Cardiac muscle cell (in vitro differentiated cells and primary cell): ENCODE measurements around the gene LIPT2. TPM values are rescaled to one million over a fixed set of nuclear protein-coding genes. Genes with fewer than 3 reads are reported as not detected.
A peak's percentile ranks its signal among the peaks of the same experiment; 100 is the strongest.

Experiments used
- DNase-seq, 2 donors: peaks; one replicate each; pipeline versions ENCODE4 v3.0.0 to v3.0.0-alpha.2; 2010 to 2017; ENCODE audit warnings: low read depth in 1 of 2, low spot score in 1 of 2
- H3K27ac ChIP-seq: fragments of 200-600 bp; sonication (generic); 2 replicates; pipeline ENCODE4 v1.5.1; 2016
- H3K27me3 ChIP-seq: fragments of 200-600 bp; sonication (generic); 2 replicates; pipeline ENCODE4 v1.6.0; 2016; ENCODE audit warnings: control low read depth
- H3K36me3 ChIP-seq: fragments of 200-600 bp; sonication (generic); 2 replicates; pipeline ENCODE4 v1.5.1; 2016; ENCODE audit warnings: control low read depth
- H3K4me1 ChIP-seq: fragments of 200-600 bp; sonication (generic); 2 replicates; pipeline ENCODE4 v1.8.1; 2017; ENCODE audit warnings: low read depth, mild to moderate bottlenecking, mixed run types
- H3K4me3 ChIP-seq: fragments of 200-600 bp; sonication (generic); 2 replicates; pipeline ENCODE4 v1.5.1; 2016; ENCODE audit warnings: mild to moderate bottlenecking
- H3K9me3 ChIP-seq: fragments of 200-600 bp; sonication (generic); 2 replicates; pipeline ENCODE4 v1.5.1; 2017; ENCODE audit warnings: low read depth, mild to moderate bottlenecking, control low read depth
- polyA plus RNA-seq: library from polyadenylated mRNA; unstranded; fragments of >200 nt; fragmentation: Nextera tagmentation; extraction: Ambion mirVana; gene quantifications from 2 replicates; pipeline ENCODE4 v1.2.1, GENCODE V29; 2016
- total RNA-seq: library from RNA; depleted of rRNA; stranded (reverse); fragments of >200 nt; gene quantifications from 2 replicates; pipeline ENCODE4 v1.2.3, GENCODE V29; 2016
- TF ChIP-seq, protein P1 (sequence below): IDR thresholded peaks from 2 replicates; pipeline ENCODE4 v1.5.1; 2012; ENCODE audit warnings: low read depth, mild to moderate bottlenecking, low read length

LIPT2 gene
- total and polyA plus RNA-seq, 2 experiments from 2014 or later, result 22.5 to 26.9 TPM

GRCh38 chr11:74468521-74468920 lies 25.0 kb downstream of the LIPT2 start:
- Histone ChIP-seq H3K27ac (no peak overlapping the region), H3K4me1 (no peaks in the 10 kb centered on the region), H3K9me3 (no peaks in the 10 kb centered on the region), H3K4me3 (no peak overlapping the region), H3K27me3 (no peaks in the 10 kb centered on the region), H3K36me3 (no peaks in the 10 kb centered on the region)
- no peak for DNase-seq
- TF ChIP-seq, protein P1, sequence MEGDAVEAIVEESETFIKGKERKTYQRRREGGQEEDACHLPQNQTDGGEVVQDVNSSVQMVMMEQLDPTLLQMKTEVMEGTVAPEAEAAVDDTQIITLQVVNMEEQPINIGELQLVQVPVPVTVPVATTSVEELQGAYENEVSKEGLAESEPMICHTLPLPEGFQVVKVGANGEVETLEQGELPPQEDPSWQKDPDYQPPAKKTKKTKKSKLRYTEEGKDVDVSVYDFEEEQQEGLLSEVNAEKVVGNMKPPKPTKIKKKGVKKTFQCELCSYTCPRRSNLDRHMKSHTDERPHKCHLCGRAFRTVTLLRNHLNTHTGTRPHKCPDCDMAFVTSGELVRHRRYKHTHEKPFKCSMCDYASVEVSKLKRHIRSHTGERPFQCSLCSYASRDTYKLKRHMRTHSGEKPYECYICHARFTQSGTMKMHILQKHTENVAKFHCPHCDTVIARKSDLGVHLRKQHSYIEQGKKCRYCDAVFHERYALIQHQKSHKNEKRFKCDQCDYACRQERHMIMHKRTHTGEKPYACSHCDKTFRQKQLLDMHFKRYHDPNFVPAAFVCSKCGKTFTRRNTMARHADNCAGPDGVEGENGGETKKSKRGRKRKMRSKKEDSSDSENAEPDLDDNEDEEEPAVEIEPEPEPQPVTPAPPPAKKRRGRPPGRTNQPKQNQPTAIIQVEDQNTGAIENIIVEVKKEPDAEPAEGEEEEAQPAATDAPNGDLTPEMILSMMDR, result no peak

GRCh38 chr11:74468058-74468457 lies 25.5 kb downstream of the LIPT2 start:
- no peaks in the 10 kb centered on the region for H3K27me3 ChIP-seq
- H3K27ac ChIP-seq, result no peak overlapping the region
- no peaks in the 10 kb centered on the region for H3K4me1 ChIP-seq
- TF ChIP-seq, protein P1, result no peak
- DNase-seq, result no peak
- H3K4me3 ChIP-seq, result no peak overlapping the region
- no peaks in the 10 kb centered on the region for H3K36me3 ChIP-seq
- H3K9me3 ChIP-seq, result no peaks in the 10 kb centered on the region

DNA sequence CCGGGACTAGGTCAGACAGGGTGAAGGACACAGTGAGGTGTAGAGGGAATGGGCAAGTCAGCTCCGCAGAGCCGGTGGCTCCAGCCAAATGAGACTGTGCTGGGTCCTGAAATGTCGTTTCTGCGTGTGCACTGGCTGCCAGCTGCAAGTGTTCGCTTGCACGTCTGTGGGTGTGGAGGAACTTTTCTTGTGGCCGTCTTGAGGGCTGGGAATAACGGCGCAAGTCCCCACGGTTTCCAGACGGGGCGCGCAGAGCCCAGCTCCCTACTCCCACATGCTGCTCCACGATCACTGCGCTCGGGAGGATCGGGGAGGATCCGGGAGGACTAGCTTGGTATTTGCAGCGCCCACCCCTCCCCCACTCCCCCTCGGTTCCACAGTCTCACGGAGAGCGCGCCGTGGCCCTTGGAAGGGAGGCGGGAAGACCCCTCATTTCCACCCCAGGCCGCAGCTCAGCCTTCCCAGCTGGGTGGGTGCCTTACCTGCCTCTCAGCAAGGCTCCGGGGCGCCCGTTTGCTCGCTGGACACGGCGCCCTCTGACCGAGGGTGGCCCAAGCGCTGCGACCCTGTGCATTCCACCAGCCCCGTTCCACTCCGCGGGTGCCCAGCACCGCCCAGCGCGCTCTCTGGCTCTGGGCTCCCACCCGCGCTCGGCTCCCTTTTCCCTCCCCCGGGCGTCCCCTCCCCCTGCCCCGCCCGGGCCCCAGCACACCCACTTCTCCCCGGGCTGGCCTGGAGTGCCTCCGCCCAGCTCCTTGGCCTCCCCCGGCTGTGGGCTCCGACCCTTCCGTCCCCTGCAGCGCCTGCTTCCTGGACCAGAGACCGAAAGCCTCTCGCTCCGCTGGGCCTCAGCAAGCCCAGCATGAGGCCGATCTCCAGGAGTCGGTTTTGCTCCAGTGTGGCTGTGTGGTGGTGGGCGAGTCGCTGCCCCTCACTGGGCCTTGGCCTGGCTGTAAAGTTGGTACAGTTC lies 26.3 kb downstream of the LIPT2 start, which contains the start of gene KCNE3:
KCNE3 (minus strand) TSS at position 634 of the 970 bp plus-strand sequence. CDS start 9,986 bp downstream, outside the sequence.
- Histone ChIP-seq H3K9me3 (no peaks in the 10 kb centered on the region), H3K4me3 (peak within 1 kb of the TSS; percentile 6), H3K36me3 (no peaks in the 10 kb centered on the region), H3K4me1 (no peaks in the 10 kb centered on the region), H3K27me3 (no peaks in the 10 kb centered on the region), H3K27ac (no peak within 1 kb of the TSS)
- DNase-seq, result peak in 1 of 2 donors; percentile 70
- TF ChIP-seq, protein P1, result no peak

GRCh38 chr11:74465291-74465708 lies 28.2 kb downstream of the LIPT2 start:
- no peak for DNase-seq
- Histone ChIP-seq H3K27ac (no peak overlapping the region), H3K36me3 (no peaks in the 10 kb centered on the region), H3K9me3 (no peaks in the 10 kb centered on the region), H3K4me1 (no peaks in the 10 kb centered on the region), H3K27me3 (no peaks in the 10 kb centered on the region), H3K4me3 (no peak overlapping the region)
- TF ChIP-seq, protein P1, result no peak

DNA sequence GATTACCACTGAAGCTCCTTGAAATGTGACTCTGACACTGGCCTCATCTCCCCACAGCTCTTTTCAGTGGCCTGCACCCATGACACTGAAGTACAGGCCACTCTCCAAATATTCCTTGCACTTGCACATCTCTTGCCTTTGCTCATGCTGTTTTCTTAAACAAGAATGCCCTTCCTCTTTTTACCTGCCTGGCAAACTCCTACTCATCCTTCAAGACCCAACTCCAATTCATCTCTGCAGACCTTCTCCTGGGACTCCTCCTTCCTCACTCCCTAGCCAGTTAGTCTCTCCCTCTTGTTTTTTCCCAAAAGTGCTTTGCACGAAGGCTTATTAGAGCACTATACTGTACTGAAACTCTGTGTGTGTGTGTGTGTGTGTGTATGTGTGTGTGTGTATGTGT lies 28.8 kb downstream of the LIPT2 start:
- Histone ChIP-seq H3K4me3 (no peak overlapping the region), H3K27me3 (no peaks in the 10 kb centered on the region), H3K4me1 (no peaks in the 10 kb centered on the region), H3K9me3 (no peaks in the 10 kb centered on the region), H3K36me3 (no peaks in the 10 kb centered on the region), H3K27ac (no peak overlapping the region)
- DNase-seq, result no peak
- TF ChIP-seq, protein P1, result no peak
